H9 (cell line): ENCODE data around the gene TSTD2. TPM values are rescaled to one million over a fixed set of nuclear protein-coding genes. Genes with fewer than 3 reads are reported as not detected.

Experiments
- DNase-seq: peaks from one replicate; pipeline ENCODE4 v3.0.0-alpha.2; 2017
- H2AFZ ChIP-seq: one replicate; pipeline ENCODE4 v1.6.1; 2013; ENCODE audit warnings: mild to moderate bottlenecking, low read length, control low read depth, moderate library complexity
- H2AK5ac ChIP-seq: 2 replicates; pipeline ENCODE4 v1.6.1; 2013; ENCODE audit warnings: low read length, control low read depth, mixed read lengths; ENCODE audit not compliant: insufficient read length
- H2BK120ac ChIP-seq: one replicate; pipeline ENCODE4 v1.6.1; 2013; ENCODE audit warnings: low read depth, mild to moderate bottlenecking, low read length, control low read depth, inconsistent platforms; ENCODE audit not compliant: poor library complexity, severe bottlenecking
- H2BK12ac ChIP-seq: 2 replicates; pipeline ENCODE4 v1.6.1; 2013; ENCODE audit warnings: low read length, control low read depth, mixed read lengths, low read depth; ENCODE audit not compliant: insufficient read length
- H2BK15ac ChIP-seq: 2 replicates; pipeline ENCODE4 v1.6.1; 2013; ENCODE audit warnings: low read depth, low read length, control low read depth
- H2BK20ac ChIP-seq: one replicate; pipeline ENCODE4 v1.6.1; 2013; ENCODE audit warnings: low read depth, mild to moderate bottlenecking, low read length, control low read depth, inconsistent platforms; ENCODE audit not compliant: poor library complexity, severe bottlenecking
- H2BK5ac ChIP-seq: 2 replicates; pipeline ENCODE4 v1.6.1; 2013; ENCODE audit warnings: low read length, control low read depth, mixed read lengths; ENCODE audit not compliant: insufficient read length
- H3K14ac ChIP-seq: 2 replicates; pipeline ENCODE4 v1.6.1; 2013; ENCODE audit warnings: low read length, control low read depth; ENCODE audit not compliant: insufficient read depth
- H3K18ac ChIP-seq: 2 replicates; pipeline ENCODE4 v1.6.1; 2013; ENCODE audit warnings: low read depth, mild to moderate bottlenecking, mixed read lengths, low read length, control low read depth; ENCODE audit not compliant: insufficient read length
- H3K23ac ChIP-seq: 2 replicates; pipeline ENCODE4 v1.6.1; 2013; ENCODE audit warnings: low read length, control low read depth, mixed read lengths, low read depth; ENCODE audit not compliant: insufficient read length
- H3K23me2 ChIP-seq: 2 replicates; pipeline ENCODE4 v1.6.1; 2013; ENCODE audit warnings: low read depth, mild to moderate bottlenecking, mixed read lengths, low read length, control low read depth; ENCODE audit not compliant: insufficient read length, poor library complexity, severe bottlenecking
- H3K27ac ChIP-seq: 2 replicates; pipeline ENCODE4 v1.5.1; 2013; ENCODE audit warnings: low read length, control low read depth, mixed read lengths, low read depth; ENCODE audit not compliant: insufficient read length
- H3K27me3 ChIP-seq: 2 replicates; pipeline ENCODE4 v1.6.1; 2013; ENCODE audit warnings: low read length, control low read depth, inconsistent platforms; ENCODE audit not compliant: insufficient read depth
- H3K4ac ChIP-seq: 2 replicates; pipeline ENCODE4 v1.6.1; 2013; ENCODE audit warnings: low read depth, mild to moderate bottlenecking, control low read depth, inconsistent platforms, low read length, moderate library complexity
- H3K4me1 ChIP-seq: 2 replicates; pipeline ENCODE4 v1.6.1; 2013; ENCODE audit warnings: low read length, control low read depth, inconsistent platforms; ENCODE audit not compliant: insufficient read depth
- H3K4me2 ChIP-seq: 2 replicates; pipeline ENCODE4 v1.6.1; 2013; ENCODE audit warnings: low read length, control low read depth, mixed read lengths; ENCODE audit not compliant: insufficient read length, insufficient read depth
- H3K56ac ChIP-seq: 2 replicates; pipeline ENCODE4 v1.6.1; 2013; ENCODE audit warnings: low read depth, mild to moderate bottlenecking, mixed read lengths, low read length, control low read depth; ENCODE audit not compliant: insufficient read length
- H3K79me1 ChIP-seq: 2 replicates; pipeline ENCODE4 v1.6.1; 2013; ENCODE audit warnings: low read depth, mild to moderate bottlenecking, moderate library complexity, low read length, control low read depth, inconsistent platforms; ENCODE audit not compliant: insufficient read depth, poor library complexity, severe bottlenecking
- H3K79me2 ChIP-seq: 2 replicates; pipeline ENCODE4 v1.6.1; 2013; ENCODE audit warnings: low read length, control low read depth, inconsistent platforms; ENCODE audit not compliant: insufficient read depth
- H3K9ac ChIP-seq: 2 replicates; pipeline ENCODE4 v1.6.1; 2013; ENCODE audit warnings: low read length, control low read depth, mixed read lengths; ENCODE audit not compliant: insufficient read length; ENCODE audit errors: extremely low read depth
- H3K9me3 ChIP-seq: one replicate; pipeline ENCODE4 v1.6.1; 2013; ENCODE audit warnings: low read depth, low read length, inconsistent platforms; ENCODE audit not compliant: control insufficient read depth
- H3T11ph ChIP-seq: one replicate; pipeline ENCODE4 v1.6.1; 2013; ENCODE audit warnings: mild to moderate bottlenecking, low read length, control low read depth, inconsistent platforms
- H4K20me1 ChIP-seq: one replicate; pipeline ENCODE4 v1.6.1; 2013; ENCODE audit not compliant: control insufficient read depth, insufficient read length, insufficient read depth
- H4K5ac ChIP-seq: 2 replicates; pipeline ENCODE4 v1.6.1; 2013; ENCODE audit warnings: low read depth, mild to moderate bottlenecking, mixed read lengths, low read length, control low read depth; ENCODE audit not compliant: insufficient read length
- H4K8ac ChIP-seq: replicated peaks from 2 replicates; pipeline ENCODE4 v1.6.1; 2013; ENCODE audit warnings: low read length, control low read depth, mixed read lengths, low read depth; ENCODE audit not compliant: insufficient read length
- H4K91ac ChIP-seq: 2 replicates; pipeline ENCODE4 v1.6.1; 2013; ENCODE audit warnings: low read depth, mild to moderate bottlenecking, moderate library complexity, mixed read lengths, low read length, control low read depth; ENCODE audit not compliant: insufficient read length
- H3K27ac Mint-ChIP-seq, 3 experiments: 2 replicates in 2 of 3; 3 replicates in 1 of 3; pipeline ENCODE4 v1.8.0; 2020 to 2021; ENCODE audit warnings: mixed read lengths in 3 of 3, mild to moderate bottlenecking in 1 of 3, moderate library complexity in 1 of 3
- H3K27me3 Mint-ChIP-seq: 2 replicates; pipeline ENCODE4 v1.8.0; 2021; ENCODE audit warnings: low read depth, mild to moderate bottlenecking, moderate library complexity, mixed read lengths
- H3K36me3 Mint-ChIP-seq, 3 experiments: 2 replicates in 2 of 3; 3 replicates in 1 of 3; pipeline ENCODE4 v1.8.0; 2020 to 2021; ENCODE audit warnings: low read depth in 3 of 3, mixed read lengths in 3 of 3; ENCODE audit not compliant: insufficient read depth in 1 of 3
- H3K4me1 Mint-ChIP-seq, 2 experiments: 2 replicates each; pipeline ENCODE4 v1.8.0; 2020; ENCODE audit warnings: mixed read lengths in 2 of 2
- H3K4me3 Mint-ChIP-seq, 2 experiments: 2 replicates in 1 of 2; 3 replicates in 1 of 2; pipeline ENCODE4 v1.8.0; 2020 to 2021; ENCODE audit warnings: mild to moderate bottlenecking in 2 of 2, mixed read lengths in 2 of 2, moderate library complexity in 1 of 2
- H3K9me3 Mint-ChIP-seq, 2 experiments: 2 replicates in 1 of 2; 3 replicates in 1 of 2; pipeline ENCODE4 v1.8.0; 2020; ENCODE audit warnings: mild to moderate bottlenecking in 2 of 2, mixed read lengths in 2 of 2, moderate library complexity in 1 of 2
- WGBS: extraction: QIAGEN DNeasy Blood & Tissue Kit; methylation state at CpG from one replicate; pipeline ENCODE4 v1.1.7; 2013; ENCODE audit warnings: missing lambda C conversion rate, low lambda C conversion rate, mixed read lengths; ENCODE audit not compliant: insufficient read length; ENCODE audit errors: extremely low coverage; 5-methylcytosine and 5-hydroxymethylcytosine counted together
- total RNA-seq: library from RNA; stranded (reverse); gene quantifications from 2 replicates; pipeline ENCODE4 v1.2.1, GENCODE V29; 2021
- TF ChIP-seq, protein P1 (sequence below): fragments of 200-600 bp; sonication (generic); conservative IDR thresholded peaks from 3 replicates; pipeline ENCODE4 v1.8.0; 2021; ENCODE audit warnings: antibody characterized with exemption, mild to moderate bottlenecking

Gene TSTD2
- total RNA-seq, 1 experiment from 2014 or later: 23.5 TPM

DNA sequence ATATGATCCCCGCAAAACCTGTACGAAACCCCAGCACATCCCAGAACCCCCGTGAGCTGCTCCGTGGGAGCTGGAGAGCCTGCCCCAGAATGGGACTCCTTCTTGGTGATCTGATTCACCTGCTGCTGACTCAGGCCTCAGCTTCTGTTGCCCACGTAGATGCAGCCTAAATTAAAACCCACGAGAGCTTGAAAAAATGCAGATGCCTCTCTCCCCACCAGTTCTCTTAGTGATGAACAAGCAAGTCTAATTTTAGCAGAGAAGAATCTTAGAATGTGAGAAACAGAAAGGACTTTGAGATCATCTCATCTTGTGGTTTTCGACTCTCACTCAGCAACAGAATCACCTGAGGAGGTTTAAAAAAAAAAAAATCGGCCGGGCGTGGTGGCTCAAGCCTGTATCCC, 74.1 kb downstream of the TSTD2 start:
- no peak overlapping the region for H2BK15ac ChIP-seq
- no peak overlapping the region for H2BK5ac ChIP-seq
- TF ChIP-seq, protein P1, sequence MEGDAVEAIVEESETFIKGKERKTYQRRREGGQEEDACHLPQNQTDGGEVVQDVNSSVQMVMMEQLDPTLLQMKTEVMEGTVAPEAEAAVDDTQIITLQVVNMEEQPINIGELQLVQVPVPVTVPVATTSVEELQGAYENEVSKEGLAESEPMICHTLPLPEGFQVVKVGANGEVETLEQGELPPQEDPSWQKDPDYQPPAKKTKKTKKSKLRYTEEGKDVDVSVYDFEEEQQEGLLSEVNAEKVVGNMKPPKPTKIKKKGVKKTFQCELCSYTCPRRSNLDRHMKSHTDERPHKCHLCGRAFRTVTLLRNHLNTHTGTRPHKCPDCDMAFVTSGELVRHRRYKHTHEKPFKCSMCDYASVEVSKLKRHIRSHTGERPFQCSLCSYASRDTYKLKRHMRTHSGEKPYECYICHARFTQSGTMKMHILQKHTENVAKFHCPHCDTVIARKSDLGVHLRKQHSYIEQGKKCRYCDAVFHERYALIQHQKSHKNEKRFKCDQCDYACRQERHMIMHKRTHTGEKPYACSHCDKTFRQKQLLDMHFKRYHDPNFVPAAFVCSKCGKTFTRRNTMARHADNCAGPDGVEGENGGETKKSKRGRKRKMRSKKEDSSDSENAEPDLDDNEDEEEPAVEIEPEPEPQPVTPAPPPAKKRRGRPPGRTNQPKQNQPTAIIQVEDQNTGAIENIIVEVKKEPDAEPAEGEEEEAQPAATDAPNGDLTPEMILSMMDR: no peak
- Mint-ChIP-seq H3K4me1 (peaks cover 30 to 38% of the 10 kb centered on the region in 2 experiments), H3K9me3 (no peaks in the 10 kb centered on the region), H3K4me3 (no peak overlapping the region), H3K36me3 (no peaks in the 10 kb centered on the region), H3K27me3 (peaks cover 3% of the 10 kb centered on the region), H3K27ac (peak overlapping the region in 1 of 3 experiments; percentile 38; a peak in 1 of 7 replicates)
- H3K9me3 ChIP-seq: no peaks in the 10 kb centered on the region
- H3K14ac ChIP-seq: no peak overlapping the region
- no peak overlapping the region for H4K8ac ChIP-seq
- no peak overlapping the region for H3K23ac ChIP-seq
- no peak overlapping the region for H4K91ac ChIP-seq
- no peak overlapping the region for H2AFZ ChIP-seq
- H2BK12ac ChIP-seq: no peak overlapping the region
- no peak overlapping the region for H2BK20ac ChIP-seq
- H2AK5ac ChIP-seq: no peak overlapping the region
- no peak overlapping the region for H4K5ac ChIP-seq
- no peak overlapping the region for H3K27ac ChIP-seq
- no peaks in the 10 kb centered on the region for H3K23me2 ChIP-seq
- H2BK120ac ChIP-seq: no peak overlapping the region
- 0 out of 2 replicates have a peak, but pooled peaks cover 7% of the 10 kb centered on the region for H3K4me1 ChIP-seq
- H3K56ac ChIP-seq: no peak overlapping the region
- H3T11ph ChIP-seq: no peak overlapping the region
- no peak overlapping the region for H3K18ac ChIP-seq
- H3K9ac ChIP-seq: no peak overlapping the region
- H3K79me1 ChIP-seq: no peaks in the 10 kb centered on the region
- no peak overlapping the region for H3K4me2 ChIP-seq
- no peaks in the 10 kb centered on the region for H3K79me2 ChIP-seq
- WGBS: no CpG with 5 or more reads among the region's 10 CpGs
- H4K20me1 ChIP-seq: no peaks in the 10 kb centered on the region
- DNase-seq: no peak
- no peak overlapping the region for H3K4ac ChIP-seq
- H3K27me3 ChIP-seq: no peaks in the 10 kb centered on the region
